Measurements from ENCODE around the gene GMEB2. TPM values are rescaled to one million over a fixed set of nuclear protein-coding genes. Genes with fewer than 3 reads are reported as not detected.
A peak's percentile ranks its signal among the peaks of the same experiment; 100 is the strongest.

The GMEB2 gene
- total RNA-seq, 1 donor, result 9.4 TPM

DNA sequence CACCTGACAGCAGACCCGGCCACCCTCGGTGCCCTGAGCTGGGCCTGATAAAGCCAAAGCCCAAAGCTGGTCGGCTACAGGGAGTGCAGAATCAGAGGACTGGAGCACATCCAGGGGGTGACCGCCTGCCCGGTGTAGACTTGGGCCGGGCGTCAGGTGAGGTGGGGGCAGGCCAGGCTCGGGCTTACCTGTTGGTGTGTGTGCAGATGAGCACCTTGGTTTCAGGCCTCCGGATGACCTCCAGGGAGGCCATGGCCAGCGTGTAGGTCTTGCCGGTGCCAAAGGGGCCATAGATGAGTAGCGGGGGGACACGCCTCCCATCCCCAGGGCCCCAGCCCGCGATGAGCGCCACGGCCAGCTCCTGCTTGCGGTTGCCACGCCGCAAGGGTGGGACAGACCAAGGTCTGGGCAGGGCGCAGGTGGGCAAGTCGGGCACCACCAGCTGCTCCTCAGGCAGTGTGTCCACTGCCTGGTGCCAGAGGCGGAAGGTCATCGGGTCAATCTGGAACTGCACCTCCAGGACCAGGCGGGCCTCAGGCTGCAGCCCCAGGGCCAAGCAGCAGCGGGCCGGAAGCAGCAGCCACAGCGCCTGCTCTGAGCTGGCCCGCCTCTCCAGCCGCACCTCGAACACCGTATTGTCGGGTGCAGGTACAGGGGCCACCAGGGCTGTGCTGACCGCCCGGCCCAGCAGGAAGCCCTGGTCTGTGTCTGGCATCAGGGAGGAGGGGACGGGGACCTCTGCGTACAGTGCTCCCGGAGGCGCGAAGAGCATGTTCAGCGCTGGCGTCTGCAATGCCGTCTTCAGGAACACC is 58.5 kb downstream of the GMEB2 start:
- H3K9me3 ChIP-seq (ENCODE audit: low read depth, low read length), result no peaks in the 10 kb centered on the region
- no peaks in the 10 kb centered on the region for H3K27me3 ChIP-seq (ENCODE audit: insufficient read depth, low read length)
- TF ChIP-seq, protein P1, sequence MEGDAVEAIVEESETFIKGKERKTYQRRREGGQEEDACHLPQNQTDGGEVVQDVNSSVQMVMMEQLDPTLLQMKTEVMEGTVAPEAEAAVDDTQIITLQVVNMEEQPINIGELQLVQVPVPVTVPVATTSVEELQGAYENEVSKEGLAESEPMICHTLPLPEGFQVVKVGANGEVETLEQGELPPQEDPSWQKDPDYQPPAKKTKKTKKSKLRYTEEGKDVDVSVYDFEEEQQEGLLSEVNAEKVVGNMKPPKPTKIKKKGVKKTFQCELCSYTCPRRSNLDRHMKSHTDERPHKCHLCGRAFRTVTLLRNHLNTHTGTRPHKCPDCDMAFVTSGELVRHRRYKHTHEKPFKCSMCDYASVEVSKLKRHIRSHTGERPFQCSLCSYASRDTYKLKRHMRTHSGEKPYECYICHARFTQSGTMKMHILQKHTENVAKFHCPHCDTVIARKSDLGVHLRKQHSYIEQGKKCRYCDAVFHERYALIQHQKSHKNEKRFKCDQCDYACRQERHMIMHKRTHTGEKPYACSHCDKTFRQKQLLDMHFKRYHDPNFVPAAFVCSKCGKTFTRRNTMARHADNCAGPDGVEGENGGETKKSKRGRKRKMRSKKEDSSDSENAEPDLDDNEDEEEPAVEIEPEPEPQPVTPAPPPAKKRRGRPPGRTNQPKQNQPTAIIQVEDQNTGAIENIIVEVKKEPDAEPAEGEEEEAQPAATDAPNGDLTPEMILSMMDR (IDR thresholded peaks at IDR 0.05; ENCODE audit: extremely low read depth, low read depth, low read length), result no peak
- H2AFZ ChIP-seq (ENCODE audit: low read length), result no peak overlapping the region
- peaks cover 4% of the 10 kb centered on the region for H3K79me2 ChIP-seq (ENCODE audit: insufficient read depth, low read length)
- no peak overlapping the region for H3K4me3 ChIP-seq (ENCODE audit: insufficient read depth, low read length)
- DNase-seq (ENCODE audit: insufficient read length, low spot score, missing footprints), result peak; percentile 83
- H3K4me1 ChIP-seq (ENCODE audit: insufficient read depth, low read length), result peaks cover 4% of the 10 kb centered on the region
- H3K27ac ChIP-seq (ENCODE audit: low read depth, low read length), result no peak overlapping the region
- H4K20me1 ChIP-seq (ENCODE audit: insufficient read depth, low read length), result no peaks in the 10 kb centered on the region
- no peak overlapping the region for H3K4me2 ChIP-seq (ENCODE audit: insufficient read depth, low read length)
- H3K36me3 ChIP-seq (ENCODE audit: insufficient read depth, low read length), result no peaks in the 10 kb centered on the region

DNA sequence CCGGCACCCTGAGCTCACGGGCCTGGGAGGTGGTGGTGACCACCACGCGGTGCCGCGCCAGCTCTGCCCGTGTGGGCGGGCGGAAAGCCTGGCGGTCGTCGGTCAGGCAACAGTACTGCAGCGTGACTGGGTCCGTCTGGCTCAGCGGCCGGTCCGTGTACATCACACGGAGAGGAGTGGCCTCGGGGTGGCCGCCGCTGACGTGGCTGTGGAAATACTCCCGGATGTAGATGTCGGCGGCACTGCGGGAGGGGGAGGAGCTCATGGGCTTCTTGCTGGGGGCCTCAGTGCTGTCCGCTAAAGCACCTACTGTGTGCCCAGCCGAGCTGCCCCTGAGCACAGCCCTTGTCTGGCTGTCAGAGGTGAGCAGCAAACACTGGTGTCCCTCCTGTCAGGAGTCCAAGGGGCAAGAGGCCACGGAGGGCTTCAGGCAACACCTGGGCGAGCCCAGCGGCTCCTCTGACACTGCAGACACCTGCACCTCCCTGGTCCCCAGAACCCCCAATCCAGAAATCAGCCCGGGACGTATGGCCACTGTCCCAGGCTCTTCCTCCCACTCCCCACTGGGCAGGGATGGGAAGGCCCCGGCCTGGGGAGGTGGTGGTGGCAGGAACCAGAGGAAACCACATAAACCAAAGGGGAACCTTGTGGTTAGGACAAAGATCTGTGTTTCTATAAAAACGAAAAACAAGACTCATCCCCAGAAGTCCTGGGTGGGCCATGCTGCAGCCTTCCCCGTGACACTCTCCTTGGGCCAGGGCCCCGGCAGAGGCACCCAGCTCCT is 59.3 kb downstream of the GMEB2 start:
- Histone ChIP-seq H2AFZ (ENCODE audit: low read length) (no peak overlapping the region), H3K4me3 (ENCODE audit: insufficient read depth, low read length) (no peak overlapping the region), H3K27ac (ENCODE audit: low read depth, low read length) (no peak overlapping the region), H4K20me1 (ENCODE audit: insufficient read depth, low read length) (no peaks in the 10 kb centered on the region), H3K4me1 (ENCODE audit: insufficient read depth, low read length) (no peaks in the 10 kb centered on the region), H3K79me2 (ENCODE audit: insufficient read depth, low read length) (no peaks in the 10 kb centered on the region), H3K27me3 (ENCODE audit: insufficient read depth, low read length) (no peaks in the 10 kb centered on the region), H3K9me3 (ENCODE audit: low read depth, low read length) (no peaks in the 10 kb centered on the region), H3K36me3 (ENCODE audit: insufficient read depth, low read length) (no peaks in the 10 kb centered on the region), H3K4me2 (ENCODE audit: insufficient read depth, low read length) (no peak overlapping the region)
- DNase-seq (ENCODE audit: insufficient read length, low spot score, missing footprints), result peak; percentile 82
- TF ChIP-seq, protein P1 (IDR thresholded peaks at IDR 0.05; ENCODE audit: extremely low read depth, low read depth, low read length), result no peak

GRCh38 chr20:63567136-63567385 is 59.8 kb downstream of the GMEB2 start:
- H3K79me2 ChIP-seq (ENCODE audit: insufficient read depth, low read length), result no peaks in the 10 kb centered on the region
- TF ChIP-seq, protein P1 (IDR thresholded peaks at IDR 0.05; ENCODE audit: extremely low read depth, low read depth, low read length), result no peak
- no peak overlapping the region for H3K4me3 ChIP-seq (ENCODE audit: insufficient read depth, low read length)
- no peaks in the 10 kb centered on the region for H3K4me1 ChIP-seq (ENCODE audit: insufficient read depth, low read length)
- no peak overlapping the region for H3K4me2 ChIP-seq (ENCODE audit: insufficient read depth, low read length)
- no peaks in the 10 kb centered on the region for H3K9me3 ChIP-seq (ENCODE audit: low read depth, low read length)
- H2AFZ ChIP-seq (ENCODE audit: low read length), result no peak overlapping the region
- H3K36me3 ChIP-seq (ENCODE audit: insufficient read depth, low read length), result no peaks in the 10 kb centered on the region
- H3K27me3 ChIP-seq (ENCODE audit: insufficient read depth, low read length), result no peaks in the 10 kb centered on the region
- H4K20me1 ChIP-seq (ENCODE audit: insufficient read depth, low read length), result no peaks in the 10 kb centered on the region
- no peak overlapping the region for H3K27ac ChIP-seq (ENCODE audit: low read depth, low read length)
- no peak for DNase-seq (ENCODE audit: insufficient read length, low spot score, missing footprints)

DNA sequence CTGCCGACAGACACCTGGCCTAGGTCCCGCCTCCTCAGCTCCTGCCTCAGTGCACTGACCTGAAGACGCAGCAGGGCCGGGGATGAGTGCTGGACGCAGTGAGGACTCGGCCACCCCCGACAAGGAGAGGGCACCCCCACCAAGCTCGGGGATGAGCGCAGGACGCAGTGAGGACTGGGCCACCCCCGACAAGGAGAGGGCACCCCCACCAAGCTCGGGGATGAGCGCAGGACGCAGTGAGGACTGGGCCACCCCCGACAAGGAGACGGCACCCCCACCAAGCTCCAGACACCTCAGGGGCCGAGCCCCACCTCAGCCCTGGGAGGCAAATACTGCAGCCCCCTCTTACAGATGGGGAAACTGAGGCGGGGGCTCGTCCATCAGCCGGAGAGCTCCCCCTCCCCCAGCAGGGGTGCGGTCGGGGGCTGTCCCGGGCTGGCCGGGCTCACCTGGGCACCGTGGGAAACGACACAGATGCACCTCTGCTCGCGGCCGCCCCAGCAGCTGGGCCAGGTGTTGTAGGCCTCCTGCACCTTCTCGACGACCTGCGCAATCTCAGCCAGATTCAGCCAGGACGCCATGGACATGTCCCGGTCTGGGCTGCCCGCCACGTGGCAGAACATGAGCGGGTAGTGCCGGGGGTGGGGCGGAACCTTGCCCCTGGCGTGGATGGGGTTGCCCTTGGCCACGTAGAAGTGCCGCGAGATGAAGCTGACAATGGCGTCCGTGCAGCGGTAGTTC is 60.3 kb downstream of the GMEB2 start:
- no peaks in the 10 kb centered on the region for H3K27me3 ChIP-seq (ENCODE audit: insufficient read depth, low read length)
- H2AFZ ChIP-seq (ENCODE audit: low read length), result no peak overlapping the region
- H3K4me1 ChIP-seq (ENCODE audit: insufficient read depth, low read length), result no peaks in the 10 kb centered on the region
- no peaks in the 10 kb centered on the region for H3K9me3 ChIP-seq (ENCODE audit: low read depth, low read length)
- no peaks in the 10 kb centered on the region for H4K20me1 ChIP-seq (ENCODE audit: insufficient read depth, low read length)
- no peak for DNase-seq (ENCODE audit: insufficient read length, low spot score, missing footprints)
- H3K4me2 ChIP-seq (ENCODE audit: insufficient read depth, low read length), result no peak overlapping the region
- TF ChIP-seq, protein P1 (IDR thresholded peaks at IDR 0.05; ENCODE audit: extremely low read depth, low read depth, low read length), result no peak
- H3K79me2 ChIP-seq (ENCODE audit: insufficient read depth, low read length), result no peaks in the 10 kb centered on the region
- H3K36me3 ChIP-seq (ENCODE audit: insufficient read depth, low read length), result no peaks in the 10 kb centered on the region
- H3K27ac ChIP-seq (ENCODE audit: low read depth, low read length), result no peak overlapping the region
- no peak overlapping the region for H3K4me3 ChIP-seq (ENCODE audit: insufficient read depth, low read length)
